HG03039 (cell line): Measurements from ENCODE around the gene ELP4.
"Not testable (repeated sequence)": the region's sequence is repeated elsewhere in the genome, so short reads cannot be mapped to it uniquely, and the experiment has no call there.

Experiments used
- ATAC-seq: cut with Tn5 transposase; IDR thresholded peaks from one replicate; pipeline ENCODE4 v1.9.1; 2021; ENCODE audit warnings: mild to moderate bottlenecking, moderate library complexity; ENCODE audit not compliant: unreplicated experiment

ELP4 gene, protein sequence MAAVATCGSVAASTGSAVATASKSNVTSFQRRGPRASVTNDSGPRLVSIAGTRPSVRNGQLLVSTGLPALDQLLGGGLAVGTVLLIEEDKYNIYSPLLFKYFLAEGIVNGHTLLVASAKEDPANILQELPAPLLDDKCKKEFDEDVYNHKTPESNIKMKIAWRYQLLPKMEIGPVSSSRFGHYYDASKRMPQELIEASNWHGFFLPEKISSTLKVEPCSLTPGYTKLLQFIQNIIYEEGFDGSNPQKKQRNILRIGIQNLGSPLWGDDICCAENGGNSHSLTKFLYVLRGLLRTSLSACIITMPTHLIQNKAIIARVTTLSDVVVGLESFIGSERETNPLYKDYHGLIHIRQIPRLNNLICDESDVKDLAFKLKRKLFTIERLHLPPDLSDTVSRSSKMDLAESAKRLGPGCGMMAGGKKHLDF

GRCh38 chr11:31509429-31510345 lies at the start of gene ELP4, which contains the start of gene IMMP1L:
TSS of gene ELP4 (plus strand) at chr11:31509767. CDS start at chr11:31509785, 18 bp downstream.
TSS of gene IMMP1L (minus strand) at chr11:31509622. CDS start at chr11:31463276, 46,346 bp downstream.
- ATAC-seq, result peak; percentile 100

DNA sequence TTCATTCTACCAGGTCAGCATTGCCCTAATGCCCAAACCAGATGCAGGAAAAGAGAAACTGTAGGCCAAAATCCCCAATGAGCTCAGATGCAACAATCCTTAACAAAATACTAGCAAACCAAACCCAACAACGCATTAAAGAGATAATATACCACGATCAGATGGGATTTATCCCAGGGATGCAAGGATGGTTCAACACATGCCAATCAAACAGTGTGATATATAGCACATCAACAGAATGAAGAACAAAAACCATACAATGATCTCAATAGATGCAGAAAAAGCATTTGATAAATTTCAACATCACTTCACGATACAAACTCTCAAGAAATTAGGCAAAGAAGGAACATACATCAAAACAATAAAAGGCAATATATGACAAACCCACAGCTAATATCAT lies 45.1 kb upstream of the ELP4 start:
- ATAC-seq, result no peak

DNA sequence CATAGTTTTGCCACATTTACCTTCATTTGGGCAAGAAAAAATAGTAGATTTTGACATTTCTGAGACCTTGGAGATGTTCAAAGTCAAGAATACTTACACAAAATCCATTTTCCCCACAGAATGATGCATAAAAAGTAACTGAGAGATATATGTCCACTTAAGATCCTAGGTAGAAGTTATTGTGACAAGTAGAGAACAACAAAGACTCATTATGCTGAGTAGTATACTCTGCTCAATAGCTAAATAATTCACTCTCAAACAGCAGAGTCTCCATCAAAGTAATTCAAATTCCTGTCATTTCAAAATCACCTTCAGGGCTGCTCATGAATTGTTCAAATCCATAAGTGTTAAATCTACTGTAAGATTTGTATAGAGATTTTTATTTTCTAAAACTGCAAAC lies 35.5 kb upstream of the ELP4 start:
- ATAC-seq, result no peak

DNA sequence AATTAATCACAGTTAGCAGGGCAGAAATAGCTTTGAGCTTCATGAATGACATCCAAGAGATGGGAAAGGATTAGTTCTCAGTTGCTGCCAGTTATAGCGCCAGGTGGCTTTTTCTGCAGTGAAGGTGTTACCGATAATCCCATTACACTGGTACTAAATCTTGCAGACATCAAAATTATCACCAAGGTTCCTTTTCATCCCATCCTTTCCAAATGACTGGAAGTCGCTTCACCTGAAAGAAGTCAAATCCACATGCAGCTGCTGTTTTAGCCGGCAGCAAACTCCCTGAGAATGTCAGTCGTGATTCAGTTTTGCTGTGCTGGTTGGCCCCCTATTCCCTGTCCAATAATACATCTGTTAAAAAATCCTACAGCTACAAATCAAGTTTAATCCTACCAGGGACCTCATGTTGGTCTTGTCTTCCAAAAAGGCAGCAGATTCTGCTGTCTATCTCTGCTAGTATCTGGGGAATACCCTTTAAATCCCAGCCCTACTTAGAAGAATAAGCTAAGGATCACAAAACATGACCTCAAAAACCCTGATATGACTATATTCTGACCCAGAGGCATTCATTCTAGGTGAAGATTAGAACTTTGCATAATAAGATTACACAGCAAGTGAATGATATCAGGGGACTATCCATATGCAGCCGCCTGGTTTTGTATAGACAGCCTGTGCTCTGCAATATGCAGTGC lies 31.9 kb upstream of the ELP4 start:
- ATAC-seq, result no peak

DNA sequence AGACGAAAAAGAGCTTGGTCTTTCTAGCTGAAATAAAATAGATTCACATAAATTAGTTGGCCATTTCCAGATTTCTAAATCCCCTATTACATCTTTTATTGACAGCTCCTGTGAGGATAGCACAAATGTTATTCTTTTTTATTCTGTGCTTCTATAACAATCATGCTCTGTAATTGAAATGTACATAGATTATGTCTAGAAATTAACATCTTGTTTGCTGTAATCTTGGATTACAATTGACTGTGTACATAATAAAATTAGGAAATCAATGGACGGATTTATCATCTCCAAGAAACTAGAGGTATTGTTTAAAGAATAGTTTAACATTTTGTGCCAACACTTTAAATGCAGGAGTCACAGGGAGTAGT lies 31.4 kb upstream of the ELP4 start:
- ATAC-seq, result no peak

- no peak for ATAC-seq
Observed at GRCh38 chr11:31479066-31479465, 30.5 kb upstream of the ELP4 start.

- ATAC-seq, result no peak
Observed at GRCh38 chr11:31480930-31481329, 28.6 kb upstream of the ELP4 start.

- no peak for ATAC-seq
Observed at GRCh38 chr11:31484497-31484896, 25.1 kb upstream of the ELP4 start.

DNA sequence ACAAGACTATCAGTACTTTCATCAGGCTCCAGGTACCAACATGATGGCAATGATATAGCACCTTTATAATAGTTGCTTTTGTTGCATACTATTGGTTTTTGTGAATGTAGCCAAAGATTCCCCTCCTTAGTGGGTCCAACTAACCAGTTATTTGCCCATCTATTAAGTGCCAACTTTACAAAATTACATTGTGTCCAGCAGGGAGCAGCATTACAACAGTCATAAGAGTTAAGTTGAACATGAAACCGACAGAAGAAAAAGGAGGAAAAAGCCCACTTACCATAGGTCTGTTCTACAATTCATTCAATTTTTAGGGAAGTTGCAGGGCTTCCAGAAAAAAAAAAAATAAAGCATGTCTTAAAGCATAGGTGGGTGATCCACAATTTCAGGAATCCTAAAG lies 21.7 kb upstream of the ELP4 start:
- no peak for ATAC-seq

GRCh38 chr11:31492320-31492913 lies 17.1 kb upstream of the ELP4 start:
- no peak for ATAC-seq

- no peak for ATAC-seq
Observed at GRCh38 chr11:31493235-31493634, 16.3 kb upstream of the ELP4 start.

DNA sequence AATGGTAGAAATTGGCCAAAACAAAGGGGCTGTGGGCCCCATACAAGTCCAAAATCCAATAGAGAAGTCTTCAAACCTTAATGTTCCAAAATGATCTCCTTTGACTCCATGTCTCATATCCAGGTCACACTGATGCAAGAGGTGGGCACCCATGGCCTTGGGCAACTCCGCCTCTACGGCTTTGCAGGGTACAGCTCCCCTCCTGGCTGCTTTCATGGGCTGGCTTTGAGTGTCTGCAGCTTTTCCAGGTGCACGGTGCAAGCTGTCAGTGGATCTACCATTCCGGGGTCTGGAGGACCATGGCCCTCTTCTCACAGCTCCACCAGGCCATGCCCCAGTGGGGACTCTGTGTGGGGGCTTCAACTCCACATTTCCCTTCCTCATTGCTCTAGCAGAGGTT lies 15.8 kb upstream of the ELP4 start:
- not testable (repeated sequence) for ATAC-seq

GRCh38 chr11:31499576-31500178 lies 9.9 kb upstream of the ELP4 start:
- ATAC-seq, result no peak

DNA sequence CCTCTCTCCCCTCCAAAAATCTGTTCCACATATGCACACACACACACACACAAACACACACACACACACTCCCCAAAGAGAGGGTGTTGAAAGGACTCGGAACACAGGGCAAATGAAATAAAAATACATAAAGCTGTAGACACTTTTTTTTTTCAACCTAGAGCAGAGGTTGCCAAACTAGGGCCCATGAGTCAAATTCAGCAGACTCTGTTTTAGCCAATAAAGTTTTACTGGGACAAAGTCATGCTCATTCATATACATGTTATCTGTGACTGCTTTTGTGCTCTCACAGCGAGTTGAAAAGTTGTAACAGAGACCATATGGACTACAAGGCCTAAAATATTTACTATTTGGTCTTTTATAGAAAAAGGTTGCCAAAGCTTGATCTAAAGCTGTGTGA lies 9.0 kb upstream of the ELP4 start:
- no peak for ATAC-seq

- ATAC-seq, result no peak
Observed at GRCh38 chr11:31509051-31509428, 527 bp upstream of the ELP4 start.

DNA sequence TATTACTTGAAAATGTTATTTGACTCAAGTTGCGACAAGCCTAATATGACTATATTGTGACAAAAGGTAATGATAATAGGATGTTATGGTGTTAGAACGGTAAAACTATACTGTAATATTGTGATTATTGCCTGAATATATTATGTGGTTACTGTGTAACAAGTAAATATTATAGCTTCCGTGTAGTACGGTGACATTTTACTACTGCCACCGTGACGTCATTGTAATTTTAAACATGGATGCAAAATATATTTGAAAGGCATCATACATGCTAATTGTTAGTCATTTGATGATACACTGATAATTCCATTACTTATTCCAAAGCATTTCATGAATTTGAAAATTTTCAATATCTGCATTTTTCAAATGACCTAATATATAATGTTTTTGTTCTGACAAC lies 2.5 kb downstream of the ELP4 start:
- ATAC-seq, result no peak

- ATAC-seq, result no peak
Observed at GRCh38 chr11:31521497-31522150, 12.1 kb downstream of the ELP4 start.

DNA sequence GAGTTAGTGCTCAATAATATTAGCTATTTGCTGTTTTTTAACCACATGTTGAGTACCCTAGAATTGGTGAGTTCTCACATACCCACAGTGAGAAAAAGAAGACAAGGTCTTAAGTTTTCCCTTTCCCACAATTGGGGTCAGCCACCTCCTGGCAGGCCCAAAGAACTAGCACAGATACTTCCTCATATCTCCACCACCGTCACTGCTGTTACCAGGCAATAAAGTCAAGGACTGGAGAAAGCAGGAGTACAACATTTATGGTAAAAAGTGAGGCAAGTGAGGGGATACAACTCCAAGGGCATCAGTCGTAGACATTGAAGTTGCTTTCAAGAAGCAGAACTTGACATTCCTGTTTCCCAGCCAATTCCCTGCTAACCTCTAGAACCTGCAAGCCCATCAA lies 19.6 kb downstream of the ELP4 start:
- no peak for ATAC-seq

- no peak for ATAC-seq
Observed at GRCh38 chr11:31529701-31530100, 20.1 kb downstream of the ELP4 start.

DNA sequence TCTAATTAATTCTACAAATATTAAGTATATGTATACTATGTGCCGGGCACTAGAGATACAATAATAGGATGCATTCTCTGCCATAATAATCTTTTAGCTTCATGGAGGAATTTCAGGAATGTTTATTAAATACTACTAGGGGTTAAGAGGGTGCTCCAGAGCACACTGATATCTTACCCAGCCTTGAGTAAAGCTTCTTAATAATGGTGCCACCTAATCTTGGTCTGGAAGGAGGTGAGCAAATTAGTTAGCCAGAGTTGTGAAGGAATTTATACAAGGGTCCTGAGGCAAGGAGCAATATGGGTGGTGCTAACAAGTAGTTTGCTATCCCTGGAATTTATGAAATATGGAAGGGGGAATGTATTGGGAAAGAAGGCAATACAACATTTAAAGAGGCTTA lies 21.7 kb downstream of the ELP4 start:
- ATAC-seq, result no peak
